ENCODE results near the gene CCNB1.

DNA sequence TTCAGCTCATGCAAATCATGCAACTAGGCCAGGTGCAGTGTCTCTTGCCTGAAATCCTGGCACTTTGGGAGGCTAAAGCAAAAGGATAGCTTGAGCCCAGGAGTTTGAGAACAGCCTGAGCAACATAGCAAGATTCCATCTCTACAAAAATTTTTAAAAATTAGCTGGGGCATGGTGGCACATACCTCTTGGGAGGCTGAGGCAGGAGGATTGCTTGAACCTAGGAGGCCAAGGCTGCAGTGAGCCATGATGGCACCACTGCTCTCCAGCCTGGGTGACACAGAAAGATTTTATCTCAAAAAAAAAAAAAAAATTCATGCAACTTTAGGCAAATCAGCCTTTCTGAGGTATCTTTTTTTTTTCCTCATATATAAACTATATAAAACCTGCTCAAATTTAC lies 35.6 kb upstream of the CCNB1 start:
- no peak for TF ChIP-seq POLR2A (IDR thresholded peaks at IDR 0.05; ENCODE audit: low read depth, low read length)
- no peak for TF ChIP-seq POLR2AphosphoS5 (IDR thresholded peaks at IDR 0.05; ENCODE audit: low read depth, low read length)
- TF ChIP-seq TAF1 (IDR thresholded peaks at IDR 0.05; ENCODE audit: borderline replicate concordance, low read depth, low read length), result no peak

All from GM12892 (cell line).